HG03439 (cell line): ENCODE results near the gene HBS1L.

Experiments used
- ATAC-seq: cut with Tn5 transposase; IDR thresholded peaks from one replicate; pipeline ENCODE4 v1.9.1; 2021; ENCODE audit warnings: mild to moderate bottlenecking, moderate library complexity; ENCODE audit not compliant: unreplicated experiment

Gene HBS1L

DNA sequence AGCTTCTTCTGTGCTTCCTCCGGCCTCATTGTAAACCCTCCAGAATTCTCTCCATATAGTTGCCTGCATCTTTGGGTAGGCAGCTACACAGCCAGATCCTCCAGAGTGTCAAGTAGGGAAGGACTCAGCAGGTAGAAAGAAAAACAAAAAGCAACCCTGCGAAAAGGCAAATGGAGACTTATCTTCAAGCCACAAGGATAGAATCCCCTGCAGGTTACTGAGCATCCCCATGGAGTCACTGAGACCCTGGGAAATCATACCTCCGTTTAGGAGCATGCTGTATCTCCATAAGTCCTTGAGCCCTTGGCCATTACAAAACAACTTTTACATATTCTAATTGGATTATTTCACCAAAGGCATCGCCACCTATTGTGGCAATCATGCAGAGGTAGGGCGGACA lies 133.3 kb downstream of the HBS1L start:
- ATAC-seq = no peak

GRCh38 chr6:134920422-134920821 lies 134.2 kb downstream of the HBS1L start:
- ATAC-seq = no peak

DNA sequence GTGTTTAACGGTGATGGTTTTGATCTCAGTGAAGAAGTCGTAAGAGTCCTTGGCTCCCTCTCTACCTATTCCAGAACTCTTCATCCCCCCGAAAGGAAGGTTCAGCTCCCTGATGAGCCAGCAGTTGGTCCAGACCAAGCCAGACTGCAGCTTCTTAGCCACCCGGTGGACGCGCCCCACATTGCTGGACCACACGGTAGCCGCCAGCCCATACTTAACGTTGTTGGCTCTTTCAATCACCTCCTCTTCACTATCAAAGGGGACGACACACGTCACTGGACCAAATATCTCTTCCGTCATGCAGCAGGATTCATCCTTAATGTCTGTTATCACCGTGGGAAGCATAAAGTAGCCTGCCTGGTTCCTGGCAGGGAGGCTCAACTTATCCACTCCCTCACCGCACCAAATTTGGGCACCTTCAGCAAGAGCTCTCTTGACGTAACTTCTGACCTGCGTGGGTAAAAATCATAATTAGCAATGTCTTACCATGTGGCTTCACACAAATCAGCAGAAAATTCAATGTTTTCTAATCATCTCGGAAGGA lies 136.1 kb downstream of the HBS1L start:
- ATAC-seq = no peak

GRCh38 chr6:134911547-134911946 lies 143.1 kb downstream of the HBS1L start:
- ATAC-seq = no peak

DNA sequence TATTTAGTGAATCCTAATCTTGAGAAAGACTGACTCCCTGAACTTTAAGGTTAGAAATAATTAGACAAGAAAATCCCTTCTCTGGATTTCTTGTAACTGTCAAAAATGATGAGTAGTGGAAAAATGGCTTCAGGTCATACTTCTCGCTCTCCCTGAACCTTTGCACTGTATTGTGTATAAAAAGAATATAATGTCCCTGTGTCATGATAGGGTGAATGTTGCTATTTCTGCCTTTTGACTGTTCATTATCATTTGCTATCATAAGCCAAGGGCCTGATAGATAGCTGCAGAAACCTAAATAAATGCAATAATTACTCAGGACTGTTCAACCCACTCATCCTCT lies 144.1 kb downstream of the HBS1L start:
- ATAC-seq = no peak
